H9 (cell line): ENCODE measurements around the gene SPOP. TPM values are rescaled to one million over a fixed set of nuclear protein-coding genes. Genes with fewer than 3 reads are reported as not detected.

Source experiments
- DNase-seq: peaks from one replicate; pipeline ENCODE4 v3.0.0-alpha.2; 2017
- H2AFZ ChIP-seq: one replicate; pipeline ENCODE4 v1.6.1; 2013; ENCODE audit warnings: mild to moderate bottlenecking, low read length, control low read depth, moderate library complexity
- H2AK5ac ChIP-seq: 2 replicates; pipeline ENCODE4 v1.6.1; 2013; ENCODE audit warnings: low read length, control low read depth, mixed read lengths; ENCODE audit not compliant: insufficient read length
- H2BK120ac ChIP-seq: one replicate; pipeline ENCODE4 v1.6.1; 2013; ENCODE audit warnings: low read depth, mild to moderate bottlenecking, low read length, control low read depth, inconsistent platforms; ENCODE audit not compliant: poor library complexity, severe bottlenecking
- H2BK12ac ChIP-seq: 2 replicates; pipeline ENCODE4 v1.6.1; 2013; ENCODE audit warnings: low read length, control low read depth, mixed read lengths, low read depth; ENCODE audit not compliant: insufficient read length
- H2BK15ac ChIP-seq: 2 replicates; pipeline ENCODE4 v1.6.1; 2013; ENCODE audit warnings: low read depth, low read length, control low read depth
- H2BK20ac ChIP-seq: one replicate; pipeline ENCODE4 v1.6.1; 2013; ENCODE audit warnings: low read depth, mild to moderate bottlenecking, low read length, control low read depth, inconsistent platforms; ENCODE audit not compliant: poor library complexity, severe bottlenecking
- H2BK5ac ChIP-seq: 2 replicates; pipeline ENCODE4 v1.6.1; 2013; ENCODE audit warnings: low read length, control low read depth, mixed read lengths; ENCODE audit not compliant: insufficient read length
- H3K14ac ChIP-seq: 2 replicates; pipeline ENCODE4 v1.6.1; 2013; ENCODE audit warnings: low read length, control low read depth; ENCODE audit not compliant: insufficient read depth
- H3K18ac ChIP-seq: 2 replicates; pipeline ENCODE4 v1.6.1; 2013; ENCODE audit warnings: low read depth, mild to moderate bottlenecking, mixed read lengths, low read length, control low read depth; ENCODE audit not compliant: insufficient read length
- H3K23ac ChIP-seq: 2 replicates; pipeline ENCODE4 v1.6.1; 2013; ENCODE audit warnings: low read length, control low read depth, mixed read lengths, low read depth; ENCODE audit not compliant: insufficient read length
- H3K23me2 ChIP-seq: 2 replicates; pipeline ENCODE4 v1.6.1; 2013; ENCODE audit warnings: low read depth, mild to moderate bottlenecking, mixed read lengths, low read length, control low read depth; ENCODE audit not compliant: insufficient read length, poor library complexity, severe bottlenecking
- H3K27ac ChIP-seq: 2 replicates; pipeline ENCODE4 v1.5.1; 2013; ENCODE audit warnings: low read length, control low read depth, mixed read lengths, low read depth; ENCODE audit not compliant: insufficient read length
- H3K27me3 ChIP-seq: 2 replicates; pipeline ENCODE4 v1.6.1; 2013; ENCODE audit warnings: low read length, control low read depth, inconsistent platforms; ENCODE audit not compliant: insufficient read depth
- H3K4ac ChIP-seq: 2 replicates; pipeline ENCODE4 v1.6.1; 2013; ENCODE audit warnings: low read depth, mild to moderate bottlenecking, control low read depth, inconsistent platforms, low read length, moderate library complexity
- H3K4me1 ChIP-seq: 2 replicates; pipeline ENCODE4 v1.6.1; 2013; ENCODE audit warnings: low read length, control low read depth, inconsistent platforms; ENCODE audit not compliant: insufficient read depth
- H3K4me2 ChIP-seq: 2 replicates; pipeline ENCODE4 v1.6.1; 2013; ENCODE audit warnings: low read length, control low read depth, mixed read lengths; ENCODE audit not compliant: insufficient read length, insufficient read depth
- H3K56ac ChIP-seq: 2 replicates; pipeline ENCODE4 v1.6.1; 2013; ENCODE audit warnings: low read depth, mild to moderate bottlenecking, mixed read lengths, low read length, control low read depth; ENCODE audit not compliant: insufficient read length
- H3K79me1 ChIP-seq: 2 replicates; pipeline ENCODE4 v1.6.1; 2013; ENCODE audit warnings: low read depth, mild to moderate bottlenecking, moderate library complexity, low read length, control low read depth, inconsistent platforms; ENCODE audit not compliant: insufficient read depth, poor library complexity, severe bottlenecking
- H3K79me2 ChIP-seq: 2 replicates; pipeline ENCODE4 v1.6.1; 2013; ENCODE audit warnings: low read length, control low read depth, inconsistent platforms; ENCODE audit not compliant: insufficient read depth
- H3K9ac ChIP-seq: 2 replicates; pipeline ENCODE4 v1.6.1; 2013; ENCODE audit warnings: low read length, control low read depth, mixed read lengths; ENCODE audit not compliant: insufficient read length; ENCODE audit errors: extremely low read depth
- H3K9me3 ChIP-seq: one replicate; pipeline ENCODE4 v1.6.1; 2013; ENCODE audit warnings: low read depth, low read length, inconsistent platforms; ENCODE audit not compliant: control insufficient read depth
- H3T11ph ChIP-seq: one replicate; pipeline ENCODE4 v1.6.1; 2013; ENCODE audit warnings: mild to moderate bottlenecking, low read length, control low read depth, inconsistent platforms
- H4K20me1 ChIP-seq: one replicate; pipeline ENCODE4 v1.6.1; 2013; ENCODE audit not compliant: control insufficient read depth, insufficient read length, insufficient read depth
- H4K5ac ChIP-seq: 2 replicates; pipeline ENCODE4 v1.6.1; 2013; ENCODE audit warnings: low read depth, mild to moderate bottlenecking, mixed read lengths, low read length, control low read depth; ENCODE audit not compliant: insufficient read length
- H4K8ac ChIP-seq: replicated peaks from 2 replicates; pipeline ENCODE4 v1.6.1; 2013; ENCODE audit warnings: low read length, control low read depth, mixed read lengths, low read depth; ENCODE audit not compliant: insufficient read length
- H4K91ac ChIP-seq: 2 replicates; pipeline ENCODE4 v1.6.1; 2013; ENCODE audit warnings: low read depth, mild to moderate bottlenecking, moderate library complexity, mixed read lengths, low read length, control low read depth; ENCODE audit not compliant: insufficient read length
- H3K27ac Mint-ChIP-seq, 3 experiments: 2 replicates in 2 of 3; 3 replicates in 1 of 3; pipeline ENCODE4 v1.8.0; 2020 to 2021; ENCODE audit warnings: mixed read lengths in 3 of 3, mild to moderate bottlenecking in 1 of 3, moderate library complexity in 1 of 3
- H3K27me3 Mint-ChIP-seq: 2 replicates; pipeline ENCODE4 v1.8.0; 2021; ENCODE audit warnings: low read depth, mild to moderate bottlenecking, moderate library complexity, mixed read lengths
- H3K36me3 Mint-ChIP-seq, 3 experiments: 2 replicates in 2 of 3; 3 replicates in 1 of 3; pipeline ENCODE4 v1.8.0; 2020 to 2021; ENCODE audit warnings: low read depth in 3 of 3, mixed read lengths in 3 of 3; ENCODE audit not compliant: insufficient read depth in 1 of 3
- H3K4me1 Mint-ChIP-seq, 2 experiments: 2 replicates each; pipeline ENCODE4 v1.8.0; 2020; ENCODE audit warnings: mixed read lengths in 2 of 2
- H3K4me3 Mint-ChIP-seq, 2 experiments: 2 replicates in 1 of 2; 3 replicates in 1 of 2; pipeline ENCODE4 v1.8.0; 2020 to 2021; ENCODE audit warnings: mild to moderate bottlenecking in 2 of 2, mixed read lengths in 2 of 2, moderate library complexity in 1 of 2
- H3K9me3 Mint-ChIP-seq, 2 experiments: 2 replicates in 1 of 2; 3 replicates in 1 of 2; pipeline ENCODE4 v1.8.0; 2020; ENCODE audit warnings: mild to moderate bottlenecking in 2 of 2, mixed read lengths in 2 of 2, moderate library complexity in 1 of 2
- WGBS: extraction: QIAGEN DNeasy Blood & Tissue Kit; methylation state at CpG from one replicate; pipeline ENCODE4 v1.1.7; 2013; ENCODE audit warnings: missing lambda C conversion rate, low lambda C conversion rate, mixed read lengths; ENCODE audit not compliant: insufficient read length; ENCODE audit errors: extremely low coverage; 5-methylcytosine and 5-hydroxymethylcytosine counted together
- total RNA-seq: library from RNA; stranded (reverse); gene quantifications from 2 replicates; pipeline ENCODE4 v1.2.1, GENCODE V29; 2021
- TF ChIP-seq, protein P1 (sequence below): fragments of 200-600 bp; sonication (generic); conservative IDR thresholded peaks from 3 replicates; pipeline ENCODE4 v1.8.0; 2021; ENCODE audit warnings: antibody characterized with exemption, mild to moderate bottlenecking

The SPOP gene
- total RNA-seq, 1 experiment from 2014 or later = 33.7 TPM

DNA sequence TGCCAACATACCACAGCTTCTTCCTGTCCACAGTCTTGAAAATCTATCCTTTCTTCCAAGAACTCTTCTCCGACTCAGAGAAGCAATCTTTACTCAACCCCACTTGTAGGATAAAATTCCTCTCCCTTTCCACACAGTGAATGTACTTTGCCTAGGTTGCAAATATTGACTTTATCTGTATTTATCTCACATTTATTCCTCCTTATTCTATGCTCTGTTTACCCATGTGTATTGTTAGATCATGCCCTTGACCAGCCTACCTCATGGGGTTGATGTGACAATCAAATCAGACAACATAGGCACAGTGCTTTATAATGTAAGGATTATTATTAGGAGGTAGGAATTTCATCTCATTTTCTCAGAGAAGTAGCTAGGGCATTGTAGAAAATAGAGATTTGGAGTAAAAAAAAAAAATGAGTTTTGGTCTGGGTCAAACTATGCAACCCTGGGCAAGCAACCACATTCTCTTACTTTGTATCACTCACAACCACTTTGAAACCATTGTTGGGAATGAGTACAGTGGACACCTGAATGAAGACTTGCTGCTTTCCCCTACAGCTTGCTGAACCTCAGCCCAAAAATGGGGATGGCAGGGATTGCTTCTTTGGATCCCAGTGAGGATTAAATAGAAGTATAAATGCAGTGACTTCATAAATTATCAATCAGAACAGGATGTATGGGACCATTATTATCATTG lies 38.9 kb upstream of the SPOP start:
- H3K4ac ChIP-seq = no peak overlapping the region
- H2AFZ ChIP-seq = no peak overlapping the region
- H4K8ac ChIP-seq = no peak overlapping the region
- H3K9me3 ChIP-seq = no peaks in the 10 kb centered on the region
- no peak overlapping the region for H3K56ac ChIP-seq
- no peaks in the 10 kb centered on the region for H3K79me2 ChIP-seq
- H3K23me2 ChIP-seq = no peaks in the 10 kb centered on the region
- TF ChIP-seq, protein P1, sequence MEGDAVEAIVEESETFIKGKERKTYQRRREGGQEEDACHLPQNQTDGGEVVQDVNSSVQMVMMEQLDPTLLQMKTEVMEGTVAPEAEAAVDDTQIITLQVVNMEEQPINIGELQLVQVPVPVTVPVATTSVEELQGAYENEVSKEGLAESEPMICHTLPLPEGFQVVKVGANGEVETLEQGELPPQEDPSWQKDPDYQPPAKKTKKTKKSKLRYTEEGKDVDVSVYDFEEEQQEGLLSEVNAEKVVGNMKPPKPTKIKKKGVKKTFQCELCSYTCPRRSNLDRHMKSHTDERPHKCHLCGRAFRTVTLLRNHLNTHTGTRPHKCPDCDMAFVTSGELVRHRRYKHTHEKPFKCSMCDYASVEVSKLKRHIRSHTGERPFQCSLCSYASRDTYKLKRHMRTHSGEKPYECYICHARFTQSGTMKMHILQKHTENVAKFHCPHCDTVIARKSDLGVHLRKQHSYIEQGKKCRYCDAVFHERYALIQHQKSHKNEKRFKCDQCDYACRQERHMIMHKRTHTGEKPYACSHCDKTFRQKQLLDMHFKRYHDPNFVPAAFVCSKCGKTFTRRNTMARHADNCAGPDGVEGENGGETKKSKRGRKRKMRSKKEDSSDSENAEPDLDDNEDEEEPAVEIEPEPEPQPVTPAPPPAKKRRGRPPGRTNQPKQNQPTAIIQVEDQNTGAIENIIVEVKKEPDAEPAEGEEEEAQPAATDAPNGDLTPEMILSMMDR = no peak
- no peak overlapping the region for H3K4me2 ChIP-seq
- H4K20me1 ChIP-seq = no peaks in the 10 kb centered on the region
- H2BK15ac ChIP-seq = no peak overlapping the region
- H3K23ac ChIP-seq = no peak overlapping the region
- H3K27ac ChIP-seq = no peak overlapping the region
- H2BK120ac ChIP-seq = no peak overlapping the region
- Mint-ChIP-seq H3K27me3 (no peaks in the 10 kb centered on the region), H3K9me3 (no peaks in the 10 kb centered on the region), H3K4me3 (no peak overlapping the region), H3K4me1 (no peaks in the 10 kb centered on the region), H3K27ac (no peak overlapping the region), H3K36me3 (peaks cover 30 to 73% (median 67%) of the 10 kb centered on the region in 3 experiments)
- H3K4me1 ChIP-seq = no peaks in the 10 kb centered on the region
- no peak for DNase-seq
- no peak overlapping the region for H3K9ac ChIP-seq
- no peak overlapping the region for H4K5ac ChIP-seq
- no peak overlapping the region for H4K91ac ChIP-seq
- no CpG with 5 or more reads among the region's 1 CpG for WGBS
- H3K14ac ChIP-seq = no peak overlapping the region
- no peaks in the 10 kb centered on the region for H3K27me3 ChIP-seq
- no peak overlapping the region for H2AK5ac ChIP-seq
- H3T11ph ChIP-seq = no peak overlapping the region
- H3K18ac ChIP-seq = no peak overlapping the region
- H2BK5ac ChIP-seq = no peak overlapping the region
- H3K79me1 ChIP-seq = no peaks in the 10 kb centered on the region
- no peak overlapping the region for H2BK20ac ChIP-seq
- H2BK12ac ChIP-seq = no peak overlapping the region
